NCI-H1092 treated with DMSO at 0.1 percent for 48 hours (cell line): ENCODE results near the gene B3GNT2.
A peak's percentile ranks its signal among the peaks of the same experiment; 100 is the strongest.

ENCODE experiments used
- DNase-seq: peaks from one replicate; lab custom pipeline; 2025; lab: John Stamatoyannopoulos, UW

Gene B3GNT2

GRCh38 chr2:62205554-62205953 is 9.6 kb downstream of the B3GNT2 start:
- DNase-seq: no peak

DNA sequence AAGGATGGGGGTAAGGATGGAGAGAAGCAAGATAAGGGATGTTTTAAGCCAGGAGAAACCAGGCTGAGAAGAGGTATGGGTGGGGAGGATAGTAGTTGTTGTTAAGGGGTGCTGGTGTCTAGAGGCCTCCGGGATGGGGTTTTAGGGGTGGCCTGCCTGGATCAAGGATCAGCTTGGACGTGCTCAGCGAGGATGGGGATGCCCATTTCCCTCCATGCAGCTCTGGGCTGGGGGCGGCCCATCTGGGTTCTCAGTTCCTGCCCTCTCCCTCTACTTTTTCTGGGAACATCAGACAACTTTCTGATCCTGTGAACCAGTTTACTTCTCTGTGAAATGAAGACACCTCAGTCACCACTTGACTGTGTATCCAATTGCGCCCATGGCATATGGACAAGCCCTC is 10.1 kb downstream of the B3GNT2 start:
- DNase-seq: no peak

- no peak for DNase-seq
Observed at GRCh38 chr2:62207491-62207890, 11.6 kb downstream of the B3GNT2 start.

GRCh38 chr2:62208074-62208757 is 12.3 kb downstream of the B3GNT2 start:
- no peak for DNase-seq

DNA sequence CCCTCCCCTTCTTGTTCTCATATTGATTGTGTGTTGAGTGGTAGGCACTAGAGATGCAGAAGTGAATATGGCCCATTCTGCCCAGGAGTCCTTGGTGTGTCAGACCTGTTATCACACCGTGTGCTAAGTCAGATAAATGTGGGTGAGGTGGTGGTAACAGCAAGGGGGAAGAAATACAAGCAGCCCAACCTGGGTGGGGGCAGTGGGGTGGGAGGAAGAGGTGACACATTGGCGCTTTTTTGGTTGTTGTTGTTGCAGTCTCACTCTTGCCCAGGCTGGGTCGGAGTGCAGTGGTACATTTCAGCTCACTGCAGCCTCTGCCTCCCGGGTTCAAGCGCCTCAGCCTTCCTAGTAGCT is 12.8 kb downstream of the B3GNT2 start:
- DNase-seq: no peak

DNA sequence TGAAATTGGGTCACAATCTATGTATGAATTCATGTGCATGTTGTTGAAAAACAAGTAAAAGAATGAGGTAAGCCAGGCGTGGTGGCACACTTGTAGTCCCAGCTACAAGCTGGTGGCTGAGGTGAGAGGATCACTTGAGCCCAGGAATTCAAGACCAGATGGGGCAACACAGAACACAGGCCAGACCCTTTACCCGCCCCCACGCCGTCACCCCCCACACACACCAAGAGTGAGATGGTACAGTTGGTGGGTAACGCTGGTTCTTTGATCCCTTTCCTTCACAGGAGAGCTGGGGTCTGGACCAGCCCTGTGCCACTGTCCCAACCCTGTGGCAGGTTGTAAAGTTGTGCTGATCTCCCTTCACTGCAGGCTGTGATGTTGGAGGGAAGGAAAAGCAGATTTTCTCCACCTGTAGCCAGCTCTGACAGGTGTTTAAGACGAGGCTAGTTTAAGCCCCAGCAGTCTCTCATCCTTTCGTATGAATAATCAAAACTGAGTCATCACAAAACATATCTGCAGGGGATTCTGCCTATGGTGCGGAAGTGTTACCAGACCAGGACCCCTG is 13.6 kb downstream of the B3GNT2 start:
- no peak for DNase-seq

DNA sequence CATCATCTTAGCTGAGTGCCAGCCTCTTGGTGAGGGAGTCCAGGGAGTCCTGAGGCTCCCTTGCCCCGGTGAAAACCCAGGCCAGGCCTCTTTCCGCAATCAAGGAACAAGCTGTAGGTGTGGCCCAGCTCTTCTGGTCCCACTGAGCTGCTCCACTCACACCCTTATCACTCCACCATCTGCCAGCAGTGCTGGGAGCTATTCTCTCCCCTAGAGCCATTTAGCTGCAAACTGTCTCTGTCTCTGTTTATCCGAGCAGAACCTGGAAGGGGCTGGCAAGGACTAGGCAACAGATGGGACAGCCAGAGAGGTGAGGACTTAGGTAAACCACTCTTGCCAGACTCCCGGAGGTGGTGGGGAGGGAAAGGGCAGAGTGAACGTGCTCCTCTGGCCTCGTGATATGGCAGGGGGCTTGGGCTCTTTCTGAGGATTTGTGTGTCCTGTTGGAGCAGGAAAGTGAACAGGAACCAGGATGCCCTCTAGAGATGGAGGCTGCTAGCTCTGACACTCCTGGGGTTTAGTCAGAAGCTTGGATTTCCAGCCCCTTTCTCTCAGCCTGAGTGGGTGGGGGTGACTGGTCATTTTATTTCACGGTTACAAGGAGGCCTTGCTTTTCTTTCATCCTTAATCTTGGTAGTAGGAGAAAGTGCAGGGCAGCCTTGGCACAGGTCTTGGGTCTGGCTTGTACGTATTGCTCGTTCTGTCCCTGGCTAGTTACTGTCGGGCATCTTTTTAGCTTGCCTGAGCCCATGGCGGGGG is 19.6 kb downstream of the B3GNT2 start:
- DNase-seq: peak; percentile 29

DNA sequence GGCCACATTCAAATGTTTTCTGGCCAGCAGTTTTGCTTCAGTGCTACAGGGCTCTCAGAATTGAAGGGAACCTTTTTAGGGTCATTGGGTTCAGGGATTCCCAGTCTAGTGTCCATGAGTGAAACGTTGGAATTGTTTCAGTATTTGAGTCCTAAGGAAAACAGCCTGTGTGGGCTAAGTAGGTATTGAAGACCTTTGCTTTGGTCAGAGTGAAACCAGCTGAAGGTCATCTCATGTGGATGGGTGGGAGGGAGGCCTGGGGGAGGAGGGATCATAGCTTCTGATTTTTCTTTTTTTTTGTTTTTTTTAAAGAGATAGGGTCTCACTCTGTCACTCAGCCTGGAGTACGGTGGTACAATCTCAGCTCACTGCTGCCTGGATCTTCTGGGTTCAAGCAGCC is 20.2 kb downstream of the B3GNT2 start:
- DNase-seq: no peak

DNA sequence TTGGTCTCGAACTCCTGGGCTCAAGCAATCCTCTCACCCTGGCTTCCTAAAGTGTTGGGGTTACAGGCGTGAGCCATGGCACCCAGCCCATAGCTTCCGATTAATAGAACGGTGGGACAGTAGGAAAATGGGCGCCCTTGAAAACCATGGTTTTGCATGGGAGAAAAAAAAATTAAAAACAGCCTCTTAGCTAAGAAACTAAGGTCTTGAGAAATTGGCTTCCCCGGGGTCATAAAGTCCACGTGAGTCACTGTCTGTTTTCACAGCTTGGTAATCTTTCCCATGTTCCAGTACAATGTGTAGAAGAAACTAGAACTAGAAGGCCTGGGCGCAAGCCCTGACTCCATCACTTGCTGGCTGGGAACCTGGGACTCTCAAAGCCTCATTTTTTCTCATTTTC is 20.7 kb downstream of the B3GNT2 start:
- no peak for DNase-seq

DNA sequence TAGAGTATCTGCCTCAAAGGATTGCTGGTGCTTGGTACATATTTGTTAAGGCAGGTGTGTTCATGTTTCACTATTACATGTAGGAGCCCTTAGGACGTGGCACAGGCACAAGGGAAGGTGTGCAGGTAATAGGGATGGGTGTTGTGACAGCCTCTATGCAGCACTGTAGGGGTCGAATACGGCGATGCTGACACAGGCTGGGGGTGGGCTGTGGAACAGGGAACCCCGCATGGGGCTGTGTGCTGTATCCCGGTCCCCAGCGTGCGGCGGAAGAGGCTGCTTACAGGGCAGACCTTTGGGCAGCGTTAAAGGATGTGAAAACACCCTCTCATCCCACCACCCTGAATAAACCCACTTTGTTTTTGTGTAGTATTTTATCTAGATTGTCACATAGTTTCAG is 21.5 kb downstream of the B3GNT2 start:
- no peak for DNase-seq

DNA sequence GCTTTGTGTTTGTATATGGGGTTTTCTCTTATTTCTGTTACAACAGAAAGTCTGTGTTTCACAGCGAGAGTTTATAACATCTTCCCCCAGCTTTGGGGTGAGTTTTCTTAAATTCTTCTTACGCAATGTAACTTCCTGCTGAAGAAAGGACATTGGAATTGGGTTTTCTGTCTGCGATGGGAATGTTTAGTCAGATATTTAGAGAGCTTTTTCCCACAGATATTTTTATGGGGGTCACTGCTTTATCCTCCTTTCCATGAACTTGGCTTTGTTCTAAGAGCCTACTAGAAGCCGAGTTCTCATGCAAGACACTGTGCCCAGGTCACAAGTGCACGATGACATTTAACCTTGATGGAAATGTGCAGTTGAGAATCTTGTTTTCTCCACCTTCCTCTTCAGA is 22.1 kb downstream of the B3GNT2 start:
- DNase-seq: no peak

GRCh38 chr2:62219407-62220159 is 23.7 kb downstream of the B3GNT2 start:
- no peak for DNase-seq

DNA sequence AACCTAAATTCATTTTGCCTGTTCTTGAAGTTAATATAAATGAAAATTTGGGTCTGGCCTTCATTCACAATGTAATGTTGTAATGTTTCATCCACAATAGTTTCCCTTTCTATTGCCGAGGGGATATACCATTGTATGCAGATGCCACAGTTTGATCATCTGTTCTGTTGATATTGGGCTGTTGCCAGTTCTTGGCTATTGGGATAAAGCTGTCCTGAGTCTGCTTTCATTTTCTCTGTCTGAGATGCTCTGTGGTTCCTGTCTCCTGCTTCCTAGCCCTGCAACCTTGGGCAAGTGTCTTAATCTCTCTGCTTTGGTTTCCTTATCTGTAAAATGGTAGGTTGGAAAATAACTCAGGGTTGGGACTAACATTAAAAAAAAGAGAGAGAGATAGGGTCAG is 25.2 kb downstream of the B3GNT2 start:
- DNase-seq: no peak

- no peak for DNase-seq
Observed at GRCh38 chr2:62222171-62222570, 26.3 kb downstream of the B3GNT2 start.

GRCh38 chr2:62222674-62223073 is 26.8 kb downstream of the B3GNT2 start:
- no peak for DNase-seq

- DNase-seq: no peak
Observed at GRCh38 chr2:62224976-62225375, 29.1 kb downstream of the B3GNT2 start.

GRCh38 chr2:62227386-62228075 is 31.6 kb downstream of the B3GNT2 start:
- no peak for DNase-seq

- DNase-seq: no peak
Observed at GRCh38 chr2:62229082-62229605, 33.2 kb downstream of the B3GNT2 start.

GRCh38 chr2:62231541-62231940 is 35.6 kb downstream of the B3GNT2 start:
- no peak for DNase-seq

- DNase-seq: peak; percentile 34
Observed at GRCh38 chr2:62234755-62235655, 39.1 kb downstream of the B3GNT2 start.

- DNase-seq: no peak
Observed at GRCh38 chr2:62236499-62236898, 40.6 kb downstream of the B3GNT2 start.
